Loucy (cell line): ENCODE measurements around the gene GPR84.

Source experiments
- H2AFZ ChIP-seq: fragments of 200-600 bp; sonication (generic); 2 replicates; pipeline ENCODE4 v1.6.0; 2016; ENCODE audit warnings: antibody characterized with exemption, mild to moderate bottlenecking, low read length, moderate library complexity
- H3F3A ChIP-seq: fragments of 200-600 bp; 2 replicates; pipeline ENCODE4 v1.6.0; 2016; ENCODE audit warnings: antibody characterized with exemption, low read depth, mild to moderate bottlenecking
- H3K27me3 ChIP-seq: fragments of 200-600 bp; sonication (generic); 2 replicates; pipeline ENCODE4 v1.6.1; 2014; ENCODE audit warnings: low read length, mild to moderate bottlenecking; ENCODE audit not compliant: insufficient read depth, poor library complexity, severe bottlenecking
- H3K36me3 ChIP-seq: fragments of 200-600 bp; sonication (generic); 2 replicates; pipeline ENCODE4 v1.6.1; 2016; ENCODE audit warnings: low read length; ENCODE audit not compliant: insufficient read depth
- H3K4me1 ChIP-seq: fragments of 200-600 bp; sonication (generic); 2 replicates; pipeline ENCODE4 v1.5.1; 2014; ENCODE audit warnings: low read length, mild to moderate bottlenecking; ENCODE audit not compliant: insufficient read depth, poor library complexity, severe bottlenecking
- H3K4me2 ChIP-seq: fragments of 200-600 bp; sonication (generic); 2 replicates; pipeline ENCODE4 v1.6.0; 2014; ENCODE audit warnings: antibody characterized with exemption, low read length, low read depth, mild to moderate bottlenecking; ENCODE audit not compliant: poor library complexity, severe bottlenecking
- H3K4me3 ChIP-seq: fragments of 200-600 bp; sonication (generic); 2 replicates; pipeline ENCODE4 v1.5.1; 2014; ENCODE audit warnings: low read length, mild to moderate bottlenecking, mixed read lengths; ENCODE audit not compliant: poor library complexity, severe bottlenecking
- H3K79me2 ChIP-seq: fragments of 200-600 bp; sonication (generic); 2 replicates; pipeline ENCODE4 v1.6.1; 2014; ENCODE audit warnings: low read length; ENCODE audit not compliant: insufficient read depth
- H3K9ac ChIP-seq: fragments of 200-600 bp; sonication (generic); 2 replicates; pipeline ENCODE4 v1.6.0; 2014; ENCODE audit warnings: mild to moderate bottlenecking, low read depth, low read length, moderate library complexity; ENCODE audit not compliant: poor library complexity, severe bottlenecking
- H3K9me2 ChIP-seq: fragments of 200-600 bp; sonication (generic); replicated peaks from 2 replicates; pipeline ENCODE4 v1.6.1; 2016; ENCODE audit warnings: low read depth, low read length, mixed read lengths
- H3K9me3 ChIP-seq: fragments of 200-600 bp; sonication (generic); 2 replicates; pipeline ENCODE4 v1.6.1; 2014; ENCODE audit warnings: mild to moderate bottlenecking, antibody characterized with exemption, low read length, low read depth; ENCODE audit not compliant: insufficient read depth
- H4K20me1 ChIP-seq: fragments of 200-600 bp; sonication (generic); 2 replicates; pipeline ENCODE4 v1.6.0; 2014; ENCODE audit warnings: antibody characterized with exemption, low read length, mild to moderate bottlenecking; ENCODE audit not compliant: insufficient read depth, poor library complexity, severe bottlenecking
- EZH2phosphoT487 ChIP-seq: fragments of 200-600 bp; IDR thresholded peaks from 2 replicates; pipeline ENCODE4 v1.6.1; 2018; ENCODE audit warnings: antibody characterized with exemption, mild to moderate bottlenecking, moderate library complexity, borderline replicate concordance
- TF ChIP-seq, protein P1 (sequence below): fragments of 200-600 bp; sonication (generic); conservative IDR thresholded peaks from 2 replicates; pipeline ENCODE4 v1.5.1; 2014; ENCODE audit warnings: mild to moderate bottlenecking, antibody characterized with exemption, low read length

The GPR84 gene

DNA sequence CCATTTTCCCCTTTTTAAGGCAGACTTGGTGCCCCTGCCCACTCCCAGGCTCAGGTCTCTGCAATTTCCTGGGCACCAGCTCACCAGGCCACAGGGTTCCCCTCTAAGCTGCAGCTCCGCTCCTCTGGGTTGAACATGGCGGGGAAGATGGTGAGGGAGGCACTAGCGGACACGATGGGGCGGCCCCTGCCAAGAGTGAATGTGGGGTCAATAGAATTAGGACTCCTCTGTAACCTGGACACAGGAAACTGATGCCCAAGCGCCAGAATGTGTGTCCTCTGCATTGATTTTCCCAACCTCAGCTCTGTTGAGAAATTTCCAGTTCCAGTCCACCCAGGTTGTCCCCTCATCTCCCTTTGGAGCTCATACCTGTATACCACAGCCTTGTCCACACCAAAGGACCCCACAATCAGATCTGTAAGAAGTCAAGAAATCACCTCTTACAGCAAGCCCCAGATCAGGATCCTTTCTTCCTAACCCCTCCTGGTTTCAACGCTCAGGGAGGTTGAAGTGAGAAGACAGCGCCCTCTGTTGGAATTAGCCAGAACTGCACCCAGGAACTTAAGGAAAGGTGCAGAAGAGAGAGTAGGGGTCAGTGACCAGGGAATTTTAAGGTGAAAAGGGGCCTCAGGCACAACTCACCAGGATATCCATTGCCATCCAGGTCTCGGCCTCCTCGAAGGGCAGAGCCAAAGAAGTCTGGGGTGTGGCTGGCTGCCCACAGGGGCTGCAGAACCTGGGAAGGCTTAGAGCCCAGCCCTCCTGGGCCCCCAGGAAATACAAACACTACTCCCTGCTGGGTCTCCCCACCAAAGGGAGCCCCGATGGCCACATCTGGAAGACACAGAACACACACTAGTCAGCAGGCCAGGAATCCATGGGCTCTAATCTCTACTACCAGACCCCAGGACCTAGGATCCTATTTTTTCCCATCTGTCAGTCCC, 40.0 kb upstream of the GPR84 start:
- TF ChIP-seq, protein P1, sequence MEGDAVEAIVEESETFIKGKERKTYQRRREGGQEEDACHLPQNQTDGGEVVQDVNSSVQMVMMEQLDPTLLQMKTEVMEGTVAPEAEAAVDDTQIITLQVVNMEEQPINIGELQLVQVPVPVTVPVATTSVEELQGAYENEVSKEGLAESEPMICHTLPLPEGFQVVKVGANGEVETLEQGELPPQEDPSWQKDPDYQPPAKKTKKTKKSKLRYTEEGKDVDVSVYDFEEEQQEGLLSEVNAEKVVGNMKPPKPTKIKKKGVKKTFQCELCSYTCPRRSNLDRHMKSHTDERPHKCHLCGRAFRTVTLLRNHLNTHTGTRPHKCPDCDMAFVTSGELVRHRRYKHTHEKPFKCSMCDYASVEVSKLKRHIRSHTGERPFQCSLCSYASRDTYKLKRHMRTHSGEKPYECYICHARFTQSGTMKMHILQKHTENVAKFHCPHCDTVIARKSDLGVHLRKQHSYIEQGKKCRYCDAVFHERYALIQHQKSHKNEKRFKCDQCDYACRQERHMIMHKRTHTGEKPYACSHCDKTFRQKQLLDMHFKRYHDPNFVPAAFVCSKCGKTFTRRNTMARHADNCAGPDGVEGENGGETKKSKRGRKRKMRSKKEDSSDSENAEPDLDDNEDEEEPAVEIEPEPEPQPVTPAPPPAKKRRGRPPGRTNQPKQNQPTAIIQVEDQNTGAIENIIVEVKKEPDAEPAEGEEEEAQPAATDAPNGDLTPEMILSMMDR = peak; percentile 100
- TF ChIP-seq EZH2phosphoT487 = no peak
- H3K9ac ChIP-seq = peak overlapping the region; percentile 18
- H3K9me2 ChIP-seq = no peaks in the 10 kb centered on the region
- H4K20me1 ChIP-seq = peaks cover 5% of the 10 kb centered on the region
- peaks cover 14% of the 10 kb centered on the region; the same call in 1 of the 2 replicates for H3K79me2 ChIP-seq
- H3F3A ChIP-seq = peaks cover 12% of the 10 kb centered on the region; the same call in 1 of the 2 replicates
- no peaks in the 10 kb centered on the region for H3K27me3 ChIP-seq
- H3K36me3 ChIP-seq = peaks cover 98% of the 10 kb centered on the region
- no peak overlapping the region for H3K4me2 ChIP-seq
- no peak overlapping the region for H2AFZ ChIP-seq
- H3K9me3 ChIP-seq = no peaks in the 10 kb centered on the region
- H3K4me1 ChIP-seq = peaks cover under 1% of the 10 kb centered on the region
- H3K4me3 ChIP-seq = no peak overlapping the region

DNA sequence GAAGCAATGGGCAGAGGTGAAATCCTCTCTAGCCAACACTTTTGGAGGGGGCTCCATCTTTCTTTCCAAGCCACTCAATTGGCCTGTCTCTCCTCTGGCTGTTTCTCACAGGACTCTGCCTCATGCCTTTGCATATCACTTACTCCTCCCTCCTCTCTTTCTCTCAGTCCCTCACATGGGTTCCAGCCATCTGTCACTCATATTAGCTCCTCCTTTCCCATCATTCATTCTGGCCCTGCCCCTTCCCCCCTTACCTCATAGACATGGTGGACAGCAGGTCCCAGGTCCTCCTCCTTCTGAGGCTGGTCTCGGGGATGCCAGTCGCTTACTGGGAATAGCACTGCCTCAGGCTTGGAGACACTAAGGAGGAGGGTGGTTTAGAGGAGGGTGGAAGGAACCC, 36.8 kb upstream of the GPR84 start:
- H2AFZ ChIP-seq = no peak overlapping the region
- peaks cover 6% of the 10 kb centered on the region; the same call in 1 of the 2 replicates for H3K79me2 ChIP-seq
- peaks cover 96% of the 10 kb centered on the region for H3K36me3 ChIP-seq
- TF ChIP-seq, protein P1 = no peak
- no peak for TF ChIP-seq EZH2phosphoT487
- H3K27me3 ChIP-seq = no peaks in the 10 kb centered on the region
- H4K20me1 ChIP-seq = peaks cover 7% of the 10 kb centered on the region
- no peaks in the 10 kb centered on the region for H3K9me2 ChIP-seq
- no peak overlapping the region for H3K9ac ChIP-seq
- no peaks in the 10 kb centered on the region for H3K4me1 ChIP-seq
- 0 out of 2 replicates have a peak, but pooled peaks cover 5% of the 10 kb centered on the region for H3F3A ChIP-seq
- no peak overlapping the region for H3K4me2 ChIP-seq
- no peaks in the 10 kb centered on the region for H3K9me3 ChIP-seq
- H3K4me3 ChIP-seq = no peak overlapping the region

DNA sequence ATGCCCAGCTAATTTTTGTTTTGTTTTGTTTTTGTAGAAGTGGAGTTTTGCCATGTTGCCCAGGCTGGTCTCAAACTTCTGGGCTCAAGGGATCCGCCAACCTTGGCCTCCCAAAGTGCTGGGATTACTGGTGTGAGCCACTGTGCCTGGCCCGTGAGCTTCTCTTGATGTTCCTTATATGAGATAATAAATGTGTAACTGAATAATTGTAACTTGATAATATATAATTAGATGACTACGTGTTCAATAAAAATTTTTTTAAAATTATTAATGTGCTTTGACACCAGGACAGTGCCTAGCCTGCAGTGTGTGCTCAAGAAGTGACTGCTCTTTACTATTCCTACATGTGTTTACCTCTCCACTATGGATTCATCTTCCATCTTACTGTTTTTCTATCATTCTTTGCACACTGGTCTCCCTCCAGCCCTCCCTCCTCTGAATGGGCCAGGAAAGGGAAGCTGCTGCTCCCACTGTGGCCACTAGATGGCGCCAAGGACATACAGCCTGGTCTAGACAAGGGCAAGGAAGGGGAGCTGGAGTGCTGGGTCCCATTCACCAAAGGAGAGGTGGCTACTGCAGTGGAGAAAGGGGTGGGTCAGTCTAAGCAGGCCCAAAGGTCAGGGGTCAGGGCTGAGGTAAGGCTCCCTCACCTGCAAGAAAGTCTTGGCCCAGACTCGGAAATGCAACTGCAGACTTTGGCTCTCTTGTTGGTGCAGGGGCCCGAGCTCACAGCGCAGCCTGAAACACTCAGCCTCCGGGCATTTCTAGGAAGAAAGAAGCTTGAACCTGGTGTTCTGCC, 34.9 kb upstream of the GPR84 start:
- Histone ChIP-seq H3F3A (0 out of 2 replicates have a peak, but pooled peaks cover 5% of the 10 kb centered on the region), H3K9me3 (no peaks in the 10 kb centered on the region), H3K4me1 (no peaks in the 10 kb centered on the region), H3K79me2 (peaks cover 6% of the 10 kb centered on the region; the same call in 1 of the 2 replicates), H4K20me1 (peaks cover 6% of the 10 kb centered on the region), H3K36me3 (peaks cover 93% of the 10 kb centered on the region), H3K27me3 (no peaks in the 10 kb centered on the region), H3K9ac (no peak overlapping the region), H3K9me2 (no peaks in the 10 kb centered on the region), H3K4me2 (no peak overlapping the region), H3K4me3 (no peak overlapping the region), H2AFZ (no peak overlapping the region)
- TF ChIP-seq EZH2phosphoT487 = no peak
- TF ChIP-seq, protein P1 = peak; percentile 100
